Activated T-helper 2 cell treated with anti-CD3 and anti-CD28 coated beads, Interferon-gamma antibody, Interleukin-2, Interleukin-4, amounts not matched to agents 10 μg/mL and 5 μg/mL and 100 μg/mL, durations not matched to agents 14 hours and 24 hours and 36 hours (primary cell): ENCODE results near the gene CAPZB. TPM values are rescaled to one million over a fixed set of nuclear protein-coding genes. Genes with fewer than 3 reads are reported as not detected.

Experiments used
- DNase-seq: peaks from one replicate; pipeline ENCODE4 v3.0.0; 2021; ENCODE audit warnings: low spot score
- H3K27ac Mint-ChIP-seq: one replicate; pipeline ENCODE4 v1.8.0; 2021; ENCODE audit warnings: mixed read lengths
- H3K27me3 Mint-ChIP-seq: one replicate; pipeline ENCODE4 v1.8.0; 2021; ENCODE audit warnings: low read depth, mixed read lengths
- H3K36me3 Mint-ChIP-seq: one replicate; pipeline ENCODE4 v1.8.0; 2021; ENCODE audit warnings: low read depth, mixed read lengths
- H3K4me1 Mint-ChIP-seq: one replicate; pipeline ENCODE4 v1.8.0; 2021; ENCODE audit warnings: low read depth, mixed read lengths
- H3K4me3 Mint-ChIP-seq: one replicate; pipeline ENCODE4 v1.8.0; 2021; ENCODE audit warnings: low read depth, mild to moderate bottlenecking, moderate library complexity, mixed read lengths
- H3K9me3 Mint-ChIP-seq: one replicate; pipeline ENCODE4 v1.8.0; 2021; ENCODE audit warnings: mixed read lengths
- intact Hi-C: fragments of 100-400 bp; cut with micrococcal nuclease; formaldehyde crosslinking; loops from one replicate; pipeline ENCODE4 v1.15.1; 2023
- total RNA-seq: library from RNA; stranded (reverse); gene quantifications from 2 replicates; pipeline ENCODE4 v1.2.3, GENCODE V29; 2022

The CAPZB gene
- total RNA-seq, 1 donor from 2014 or later = 329 TPM

DNA sequence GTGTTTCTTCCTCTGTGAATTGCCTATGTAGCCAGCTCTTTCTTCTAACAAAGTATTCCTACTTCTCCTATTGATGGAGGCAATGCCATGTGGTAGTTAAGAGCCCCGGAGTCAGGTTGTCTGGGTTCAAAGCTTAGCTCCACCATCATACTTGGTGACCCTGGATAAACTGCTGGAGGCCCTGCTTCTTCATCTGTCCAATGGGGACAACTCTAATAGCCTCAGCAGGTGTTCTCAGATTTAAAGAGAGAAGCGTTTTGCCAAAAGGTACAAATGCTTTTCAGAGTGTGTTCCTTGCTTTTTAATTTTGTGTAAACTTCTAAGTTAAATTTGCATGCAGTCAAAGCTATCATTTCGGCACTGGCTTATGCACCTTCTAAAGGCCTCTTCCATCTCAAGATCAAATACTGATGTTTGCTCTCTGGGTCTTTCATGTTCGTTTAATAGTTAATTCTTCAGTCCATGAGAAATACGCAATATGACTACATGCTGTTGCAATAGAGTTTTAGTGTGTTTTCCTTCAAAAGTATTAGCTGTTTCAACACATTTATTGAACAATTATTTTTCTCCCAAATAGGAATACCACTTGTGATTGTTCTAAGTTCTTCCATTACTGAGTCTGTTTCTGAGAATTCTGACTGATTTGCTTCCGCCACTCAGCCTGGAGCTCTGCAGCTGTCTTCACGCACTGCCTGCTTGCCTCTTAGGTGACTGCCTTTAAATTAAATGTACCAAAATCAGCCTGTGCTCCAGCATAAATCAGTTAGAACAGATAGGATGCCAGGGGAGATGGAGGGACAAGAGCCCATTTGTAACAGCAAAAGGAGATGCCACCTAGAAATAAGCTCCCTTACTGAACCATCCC, 75.6 kb downstream of the CAPZB start:
- no peaks in the 10 kb centered on the region for H3K27me3 Mint-ChIP-seq
- no peak overlapping the region for H3K27ac Mint-ChIP-seq
- H3K36me3 Mint-ChIP-seq = peaks cover 21% of the 10 kb centered on the region
- intact Hi-C loops = no loop called here
- H3K4me1 Mint-ChIP-seq = peaks cover 25% of the 10 kb centered on the region
- H3K9me3 Mint-ChIP-seq = no peaks in the 10 kb centered on the region
- H3K4me3 Mint-ChIP-seq = no peak overlapping the region
- no peak for DNase-seq

DNA sequence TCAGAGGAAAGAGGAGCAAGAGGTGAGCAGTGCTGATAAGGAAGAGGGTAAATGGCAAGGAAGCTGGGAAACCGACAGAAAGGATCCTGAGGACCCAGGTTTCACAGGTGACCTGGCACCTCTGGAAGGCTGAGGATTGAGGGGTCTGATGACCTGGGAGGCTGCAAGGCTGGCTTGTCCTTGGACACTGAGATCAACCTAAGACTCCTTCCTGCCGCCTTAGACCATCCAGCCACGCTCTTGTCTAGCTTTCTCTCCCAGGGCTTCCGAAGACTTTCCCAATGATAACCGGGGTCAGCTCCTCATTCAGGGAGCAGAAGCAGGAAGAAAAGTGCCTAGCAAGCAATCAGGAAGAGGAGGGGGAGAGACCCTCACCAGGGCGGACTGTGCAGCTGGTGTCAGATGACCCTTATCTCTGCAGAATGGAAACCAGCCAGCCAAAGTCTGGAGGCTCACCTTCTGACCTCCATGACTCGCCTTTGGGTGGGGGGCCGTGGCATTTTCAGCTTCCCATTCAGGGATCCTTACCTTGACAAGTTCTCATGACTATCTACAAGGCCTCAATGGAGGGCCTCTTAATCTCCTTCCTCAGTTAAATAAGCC, 77.7 kb downstream of the CAPZB start:
- intact Hi-C loops = no loop called here
- Mint-ChIP-seq H3K27ac (peak overlapping the region; percentile 12), H3K27me3 (no peaks in the 10 kb centered on the region), H3K9me3 (no peaks in the 10 kb centered on the region), H3K4me3 (no peak overlapping the region), H3K36me3 (peaks cover 25% of the 10 kb centered on the region), H3K4me1 (peaks cover 22% of the 10 kb centered on the region)
- no peak for DNase-seq

DNA sequence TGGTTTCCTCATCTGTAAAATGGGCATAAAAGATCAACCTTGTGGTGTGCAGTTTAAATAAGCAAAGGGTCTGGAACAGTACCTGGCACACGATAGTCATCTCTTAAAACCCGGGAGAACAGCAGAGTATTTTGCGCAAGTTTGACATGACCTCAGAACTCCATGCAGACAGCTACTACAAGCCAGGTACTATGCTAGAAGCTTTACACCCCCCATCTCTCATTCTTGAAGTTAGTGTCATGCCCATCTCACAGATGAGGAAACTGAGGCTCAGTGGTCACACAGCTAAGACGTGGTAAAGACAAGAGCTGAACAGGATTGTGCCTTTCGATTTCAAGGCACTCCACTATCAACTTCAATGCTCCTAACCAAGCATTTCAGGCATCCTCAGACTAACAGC, 78.7 kb downstream of the CAPZB start:
- DNase-seq = no peak
- intact Hi-C loops = no loop called here
- peak overlapping the region; percentile 22 for H3K27ac Mint-ChIP-seq
- no peak overlapping the region for H3K4me3 Mint-ChIP-seq
- H3K27me3 Mint-ChIP-seq = no peaks in the 10 kb centered on the region
- H3K36me3 Mint-ChIP-seq = peaks cover 18% of the 10 kb centered on the region
- H3K9me3 Mint-ChIP-seq = no peaks in the 10 kb centered on the region
- peaks cover 21% of the 10 kb centered on the region for H3K4me1 Mint-ChIP-seq

DNA sequence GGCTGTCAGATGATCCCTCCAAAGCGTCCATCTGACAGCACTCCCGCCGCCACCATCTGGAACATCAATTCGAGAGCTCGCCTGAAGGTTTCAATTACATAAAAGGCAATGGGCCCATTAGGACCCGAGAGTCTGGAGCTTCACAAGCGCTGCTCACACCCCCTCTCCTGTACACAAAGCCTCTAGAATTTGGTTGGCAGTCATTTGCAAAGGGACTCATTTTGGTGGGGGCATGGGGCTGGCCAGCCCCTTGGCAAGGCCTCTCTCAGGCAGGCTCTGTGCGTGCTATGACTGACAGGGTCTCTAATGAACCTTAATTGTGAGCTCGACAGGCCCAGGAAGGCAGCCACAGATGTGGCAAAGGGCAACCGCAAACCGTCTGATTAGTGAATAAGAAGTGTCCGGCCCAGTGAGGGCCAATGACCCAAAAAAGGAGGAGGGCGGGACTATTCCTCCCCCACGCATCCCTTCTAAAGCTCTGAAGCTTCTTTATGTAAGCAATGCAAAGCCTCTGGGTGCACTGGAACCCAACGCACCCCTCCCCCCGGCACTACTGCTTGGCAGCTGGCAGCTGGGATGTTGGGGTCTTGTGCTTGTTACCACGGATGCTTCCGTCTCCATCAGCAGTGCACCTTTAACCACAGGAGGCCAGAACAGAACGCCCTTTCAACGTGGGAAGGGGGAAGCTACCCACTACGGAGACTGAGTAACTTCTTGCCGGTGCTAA, 79.4 kb downstream of the CAPZB start:
- peaks cover 20% of the 10 kb centered on the region for H3K4me1 Mint-ChIP-seq
- H3K9me3 Mint-ChIP-seq = no peaks in the 10 kb centered on the region
- intact Hi-C loops = no loop called here
- H3K27ac Mint-ChIP-seq = peak overlapping the region; percentile 22
- no peaks in the 10 kb centered on the region for H3K27me3 Mint-ChIP-seq
- no peak for DNase-seq
- no peak overlapping the region for H3K4me3 Mint-ChIP-seq
- H3K36me3 Mint-ChIP-seq = peaks cover 17% of the 10 kb centered on the region

DNA sequence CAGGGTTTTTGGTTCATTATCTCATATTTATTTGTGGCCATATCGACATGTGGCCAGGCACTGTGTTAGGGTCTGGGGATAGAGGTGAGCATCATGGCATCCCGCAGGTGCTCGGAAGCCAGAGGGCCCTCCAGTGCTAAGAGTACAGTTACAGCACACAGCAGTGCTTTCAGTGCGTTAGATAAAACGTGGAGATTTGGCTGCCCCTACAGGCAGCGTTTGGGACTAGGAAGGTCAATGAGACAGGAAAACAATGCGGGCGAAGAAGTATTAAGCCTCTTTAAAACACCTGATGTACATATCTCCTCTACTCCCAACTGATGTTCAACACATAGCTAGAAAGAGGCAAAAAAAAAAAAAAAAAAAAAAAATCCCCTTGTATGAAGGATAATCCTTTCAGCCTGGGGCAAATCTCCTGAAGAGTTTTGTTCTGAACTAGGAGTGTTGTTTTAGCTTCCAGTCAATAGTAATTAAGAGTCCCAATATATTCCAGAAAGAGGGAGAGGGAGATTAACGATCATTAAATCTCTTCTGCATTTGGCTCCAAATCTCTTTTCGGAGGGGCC, 80.1 kb downstream of the CAPZB start:
- H3K4me1 Mint-ChIP-seq = peaks cover 23% of the 10 kb centered on the region
- DNase-seq = no peak
- H3K4me3 Mint-ChIP-seq = no peak overlapping the region
- H3K27me3 Mint-ChIP-seq = no peaks in the 10 kb centered on the region
- no peaks in the 10 kb centered on the region for H3K9me3 Mint-ChIP-seq
- no peak overlapping the region for H3K27ac Mint-ChIP-seq
- H3K36me3 Mint-ChIP-seq = peaks cover 23% of the 10 kb centered on the region
- intact Hi-C loops = no loop called here

DNA sequence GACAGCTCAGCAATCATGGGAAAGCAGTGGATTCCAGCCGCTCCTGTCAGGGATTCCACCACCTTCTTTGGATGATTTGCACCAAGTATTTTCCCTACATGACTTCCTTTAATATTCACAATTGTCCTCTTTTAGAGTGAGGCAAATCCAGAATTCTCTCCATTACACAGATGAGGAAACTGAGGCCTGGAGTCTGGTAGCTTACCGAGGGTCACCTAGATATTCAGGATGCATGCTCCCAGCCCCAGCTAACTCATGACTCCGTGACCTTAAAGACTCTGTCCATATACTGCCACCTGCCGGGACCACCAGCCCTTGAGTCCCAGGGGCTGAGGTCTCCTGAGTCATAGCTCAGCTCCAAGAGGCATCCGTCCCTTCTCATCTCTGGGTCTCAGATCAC, 80.6 kb downstream of the CAPZB start:
- DNase-seq = no peak
- Mint-ChIP-seq H3K27me3 (no peaks in the 10 kb centered on the region), H3K9me3 (no peaks in the 10 kb centered on the region), H3K4me1 (peaks cover 28% of the 10 kb centered on the region), H3K27ac (no peak overlapping the region), H3K4me3 (no peak overlapping the region), H3K36me3 (peaks cover 20% of the 10 kb centered on the region)
- intact Hi-C loops = no loop called here

DNA sequence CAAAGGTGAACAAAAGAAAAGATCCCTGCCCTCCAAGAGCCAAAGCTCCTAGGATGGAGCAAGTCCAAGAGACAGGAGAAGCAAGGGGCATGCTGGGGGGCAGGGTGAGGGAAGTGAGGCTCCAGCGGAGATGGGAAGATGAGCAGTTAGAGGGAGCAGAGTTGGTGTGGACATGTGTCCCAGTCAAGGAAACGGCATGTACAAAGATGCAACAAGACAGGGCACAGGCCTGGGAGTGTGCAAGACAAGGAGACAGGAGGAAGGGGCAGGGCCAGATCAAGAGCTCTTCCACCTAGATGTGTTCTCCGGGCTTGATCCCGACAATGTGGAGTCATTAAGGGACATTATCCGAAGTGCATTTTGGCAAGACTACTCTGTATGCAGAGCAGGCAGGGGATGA, 82.1 kb downstream of the CAPZB start:
- Mint-ChIP-seq H3K27me3 (no peaks in the 10 kb centered on the region), H3K4me1 (peaks cover 40% of the 10 kb centered on the region), H3K4me3 (no peak overlapping the region), H3K9me3 (no peaks in the 10 kb centered on the region), H3K36me3 (peaks cover 30% of the 10 kb centered on the region), H3K27ac (no peak overlapping the region)
- intact Hi-C loops = no loop called here
- no peak for DNase-seq

DNA sequence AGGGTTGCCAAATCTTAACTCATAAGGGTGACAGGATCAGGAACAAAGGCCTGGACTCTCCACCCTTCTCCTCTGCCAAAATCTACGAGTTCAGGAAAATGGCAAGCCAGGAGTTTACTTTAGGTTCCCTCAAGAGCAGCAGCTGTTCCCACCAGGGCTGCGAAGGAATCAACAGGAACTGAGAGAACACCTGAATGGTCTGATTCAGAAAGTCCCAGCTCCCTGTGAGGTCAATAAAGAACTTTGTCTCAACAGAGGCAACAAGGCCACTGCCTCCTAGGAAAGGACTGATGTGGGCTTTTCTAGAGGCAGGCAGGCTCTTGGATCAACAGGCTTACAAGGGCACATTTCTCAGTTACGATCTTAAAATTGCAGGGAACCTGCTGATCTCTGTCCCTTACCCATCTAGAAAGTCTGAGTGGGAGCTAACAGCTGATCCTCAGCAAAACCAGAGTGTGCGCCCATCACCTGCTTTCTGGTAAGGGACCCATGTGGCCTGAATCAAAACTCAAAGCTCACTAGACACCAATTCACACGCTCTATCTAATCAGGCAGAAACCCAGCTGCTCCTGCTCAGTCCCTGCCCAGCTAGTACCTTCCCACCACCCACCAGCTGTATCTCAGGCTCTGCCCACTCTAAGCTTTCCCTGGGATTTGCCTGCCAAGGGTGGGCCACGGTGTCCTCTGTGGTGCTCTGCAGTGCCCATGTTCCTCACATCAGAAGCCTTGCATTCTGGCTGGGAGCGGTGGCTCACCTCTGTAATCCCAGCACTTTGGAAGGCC, 83.1 kb downstream of the CAPZB start:
- H3K4me1 Mint-ChIP-seq = peaks cover 37% of the 10 kb centered on the region
- H3K4me3 Mint-ChIP-seq = no peak overlapping the region
- H3K27me3 Mint-ChIP-seq = no peaks in the 10 kb centered on the region
- H3K27ac Mint-ChIP-seq = no peak overlapping the region
- no peak for DNase-seq
- H3K9me3 Mint-ChIP-seq = no peaks in the 10 kb centered on the region
- H3K36me3 Mint-ChIP-seq = peaks cover 30% of the 10 kb centered on the region
- intact Hi-C loops = no loop called here

DNA sequence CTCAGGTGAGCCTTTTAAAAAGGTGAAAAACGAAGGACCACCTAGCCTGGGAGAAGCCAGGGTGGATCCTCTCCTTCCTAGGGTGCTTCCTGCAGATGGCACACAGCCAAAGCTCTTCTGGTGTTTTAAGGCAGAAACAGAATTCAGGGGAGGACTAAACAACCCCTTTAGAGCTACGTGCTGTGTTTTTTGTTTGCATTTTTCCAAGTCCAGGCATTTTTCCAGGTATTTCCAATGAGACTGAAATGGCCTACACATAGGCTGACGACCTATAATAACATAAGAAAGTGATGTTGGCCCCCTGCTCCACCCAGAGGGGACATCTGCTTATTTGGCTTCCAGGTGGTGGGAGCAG, 83.8 kb downstream of the CAPZB start:
- Mint-ChIP-seq H3K4me1 (peaks cover 33% of the 10 kb centered on the region), H3K9me3 (no peaks in the 10 kb centered on the region), H3K36me3 (peaks cover 30% of the 10 kb centered on the region), H3K27ac (no peak overlapping the region), H3K27me3 (no peaks in the 10 kb centered on the region), H3K4me3 (no peak overlapping the region)
- no peak for DNase-seq
- intact Hi-C loops = no loop called here

DNA sequence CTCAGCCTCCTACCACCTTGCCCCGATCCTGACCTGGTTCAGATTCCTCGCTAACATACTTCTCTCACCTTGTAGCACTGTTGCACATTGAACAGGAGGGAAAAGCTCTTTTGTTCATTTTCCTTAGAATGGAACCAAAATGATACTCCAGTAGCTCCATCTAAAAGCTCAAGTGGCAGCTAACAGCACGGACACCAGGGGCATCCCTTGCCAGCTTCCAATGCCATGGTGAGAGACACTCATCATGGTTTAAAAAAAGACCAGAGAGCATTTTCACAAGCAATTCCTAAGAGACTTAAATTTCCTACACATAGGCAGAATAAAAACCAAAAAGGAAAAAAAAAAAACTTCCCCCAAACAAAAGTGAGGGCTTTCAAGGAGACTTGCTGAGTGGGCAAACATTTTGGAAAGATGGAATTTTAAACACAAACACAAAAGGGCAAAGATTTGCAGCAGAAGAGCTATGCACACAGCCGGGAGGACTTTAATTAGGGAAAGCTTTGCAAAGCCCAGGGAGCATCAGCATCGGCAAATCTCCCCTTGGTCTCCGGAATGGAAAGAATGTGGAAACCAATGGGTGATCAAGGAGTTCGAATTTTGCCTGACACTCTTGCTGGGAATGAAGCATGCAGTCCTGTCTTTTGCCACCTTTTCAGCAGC, 84.3 kb downstream of the CAPZB start:
- peaks cover 30% of the 10 kb centered on the region for H3K36me3 Mint-ChIP-seq
- H3K27me3 Mint-ChIP-seq = no peaks in the 10 kb centered on the region
- H3K4me3 Mint-ChIP-seq = no peak overlapping the region
- peaks cover 29% of the 10 kb centered on the region for H3K4me1 Mint-ChIP-seq
- no peaks in the 10 kb centered on the region for H3K9me3 Mint-ChIP-seq
- DNase-seq = no peak
- no peak overlapping the region for H3K27ac Mint-ChIP-seq
- intact Hi-C loops = no loop called here

DNA sequence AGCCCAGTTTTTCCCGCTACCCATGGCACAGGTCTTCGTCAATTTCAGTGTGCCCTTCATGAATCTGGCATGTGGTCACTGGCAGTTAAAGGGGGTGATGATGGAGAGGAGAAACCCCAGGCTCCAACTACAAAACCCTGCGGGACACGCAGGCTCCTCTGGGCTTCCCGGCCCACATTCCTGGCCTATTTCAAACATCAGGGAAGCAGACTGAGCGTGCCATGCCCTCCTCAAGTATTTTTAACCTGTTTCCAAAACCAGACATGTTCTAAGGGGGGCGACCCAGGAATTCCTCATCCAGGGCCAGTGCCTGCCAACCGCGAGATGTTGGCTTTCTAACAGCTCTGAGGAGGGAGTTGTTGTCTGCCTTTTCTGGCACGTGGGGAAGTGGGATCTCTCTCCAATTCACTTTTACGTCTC, 85.1 kb downstream of the CAPZB start:
- H3K4me1 Mint-ChIP-seq = peaks cover 29% of the 10 kb centered on the region
- intact Hi-C loops = no loop called here
- H3K9me3 Mint-ChIP-seq = no peaks in the 10 kb centered on the region
- H3K36me3 Mint-ChIP-seq = peaks cover 31% of the 10 kb centered on the region
- no peak overlapping the region for H3K27ac Mint-ChIP-seq
- no peak overlapping the region for H3K4me3 Mint-ChIP-seq
- no peak for DNase-seq
- no peaks in the 10 kb centered on the region for H3K27me3 Mint-ChIP-seq

DNA sequence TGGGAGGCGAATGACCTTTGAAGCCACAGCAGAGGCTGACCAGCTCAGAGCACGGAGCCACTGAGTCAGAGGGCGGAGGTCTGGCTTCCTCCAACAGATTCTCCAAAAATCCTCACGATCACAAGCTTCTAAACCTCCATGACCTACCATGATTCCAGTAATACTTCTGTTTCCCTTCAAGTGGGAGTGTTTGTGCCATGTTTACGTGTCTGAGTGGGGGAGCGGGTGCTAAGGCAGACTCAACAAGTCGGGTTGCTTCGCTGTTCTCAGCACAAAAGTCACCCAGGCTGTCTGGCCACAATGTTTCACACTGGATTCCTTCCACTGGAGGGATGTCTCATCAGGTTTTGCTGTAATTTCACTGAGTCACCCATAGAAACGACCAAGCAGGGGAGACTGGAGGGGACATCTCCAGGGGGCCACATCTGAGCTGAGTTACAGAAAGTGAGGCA, 87.0 kb downstream of the CAPZB start:
- no peaks in the 10 kb centered on the region for H3K9me3 Mint-ChIP-seq
- DNase-seq = no peak
- peak overlapping the region; percentile 78 for H3K27ac Mint-ChIP-seq
- peaks cover 29% of the 10 kb centered on the region for H3K36me3 Mint-ChIP-seq
- intact Hi-C loops = no loop called here
- H3K4me1 Mint-ChIP-seq = peaks cover 34% of the 10 kb centered on the region
- no peaks in the 10 kb centered on the region for H3K27me3 Mint-ChIP-seq
- H3K4me3 Mint-ChIP-seq = no peak overlapping the region
